ENCODE data around the gene HHEX.

- TF ChIP-seq CTCF (conservative IDR thresholded peaks at IDR 0.05; ENCODE audit: low read length) (no peak), EZH2phosphoT487 (IDR thresholded peaks at IDR 0.05; ENCODE audit: borderline replicate concordance) (no peak)
These were observed 24.5 kb downstream of the HHEX start for GRCh38 chr10:92714152-92714845.

All from Loucy (cell line).